GM18868 (cell line): ENCODE data around the gene ACVRL1.

Experiments
- ATAC-seq: cut with Tn5 transposase; IDR thresholded peaks from one replicate; pipeline ENCODE4 v1.9.1; 2021; ENCODE audit warnings: mild to moderate bottlenecking, moderate library complexity; ENCODE audit not compliant: unreplicated experiment

Gene ACVRL1

DNA sequence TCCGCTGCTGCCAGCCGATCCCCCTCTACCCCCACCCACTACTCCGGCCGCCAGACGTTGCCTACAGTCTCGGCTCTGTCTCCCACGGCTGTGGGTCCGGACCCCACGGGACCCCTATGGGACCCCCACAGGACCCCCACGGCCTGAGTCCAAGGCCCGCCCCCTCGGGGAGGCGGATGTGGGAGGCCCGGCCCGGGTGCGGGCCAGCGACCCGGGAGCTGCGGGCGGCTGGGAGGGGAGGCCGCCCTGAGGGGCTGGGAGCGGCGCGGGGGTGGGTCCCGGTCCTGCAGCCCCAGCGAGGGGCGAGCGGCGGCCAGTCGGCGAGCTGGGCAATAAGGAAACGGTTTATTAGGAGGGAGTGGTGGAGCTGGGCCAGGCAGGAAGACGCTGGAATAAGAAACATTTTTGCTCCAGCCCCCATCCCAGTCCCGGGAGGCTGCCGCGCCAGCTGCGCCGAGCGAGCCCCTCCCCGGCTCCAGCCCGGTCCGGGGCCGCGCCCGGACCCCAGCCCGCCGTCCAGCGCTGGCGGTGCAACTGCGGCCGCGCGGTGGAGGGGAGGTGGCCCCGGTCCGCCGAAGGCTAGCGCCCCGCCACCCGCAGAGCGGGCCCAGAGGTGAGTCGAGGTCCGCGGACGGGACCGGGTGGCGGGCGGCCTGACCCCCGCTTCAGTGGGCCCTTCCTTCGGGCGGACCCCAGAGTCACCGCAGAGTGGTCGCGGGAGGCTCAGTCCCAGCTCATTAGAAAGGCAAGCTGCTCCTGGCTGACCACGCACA, at the start of gene ACVRL1:
Gene ACVRL1 (plus strand): TSS at position 422 of the 773 bp plus-strand sequence. CDS start 4,971 bp downstream, outside the sequence.
- ATAC-seq = no peak

- ATAC-seq = no peak
Measured at GRCh38 chr12:51860986-51861385, 46.3 kb upstream of the ACVRL1 start.

GRCh38 chr12:51862947-51863346, 44.4 kb upstream of the ACVRL1 start:
- no peak for ATAC-seq

- no peak for ATAC-seq
Measured at GRCh38 chr12:51863363-51863932, 43.9 kb upstream of the ACVRL1 start.

DNA sequence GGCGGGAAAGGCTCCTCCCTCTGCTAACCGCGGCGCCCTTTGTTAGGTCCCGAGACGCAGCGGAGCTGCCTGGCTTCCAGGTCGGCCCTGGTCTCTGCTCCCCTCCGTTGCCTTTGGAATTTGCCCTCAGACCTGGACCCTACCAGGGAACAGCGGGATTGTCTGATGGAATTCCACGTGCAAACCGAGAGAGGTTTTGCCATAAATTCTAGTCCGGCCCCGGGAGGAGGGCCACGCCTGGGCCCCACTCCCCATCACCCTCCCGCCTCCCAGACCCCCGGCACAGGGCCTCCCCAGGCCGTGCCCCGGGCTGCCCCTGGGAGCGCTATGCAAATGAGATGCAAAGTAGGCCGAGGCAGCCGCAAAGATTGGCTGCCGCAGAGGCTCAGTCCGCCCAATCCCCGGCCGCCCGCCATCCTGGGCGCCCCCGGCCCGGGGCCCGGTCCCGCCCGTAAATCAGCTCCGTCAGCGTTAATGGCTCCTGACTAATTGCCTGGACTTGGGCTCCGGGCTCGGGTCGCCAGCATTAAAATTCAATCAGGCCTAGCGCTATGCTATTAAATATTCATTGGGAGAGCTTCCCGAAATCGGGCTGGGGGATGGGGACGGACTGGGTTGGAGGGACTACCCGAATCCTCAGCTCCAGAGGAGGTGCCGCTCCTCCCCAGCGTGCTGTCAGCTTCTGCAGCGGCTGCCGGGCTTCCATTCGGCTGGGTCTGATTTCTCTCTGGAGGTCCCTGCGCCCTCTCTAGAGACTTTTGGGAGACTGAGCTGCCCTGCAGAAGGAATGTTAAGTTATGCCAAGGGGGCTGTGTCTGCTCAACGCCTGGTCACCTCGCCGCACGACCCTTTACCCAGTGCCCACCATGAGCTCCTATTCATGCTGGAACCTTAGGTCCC, 43.1 kb upstream of the ACVRL1 start:
- no peak for ATAC-seq

- ATAC-seq = no peak
Measured at GRCh38 chr12:51864833-51865670, 42.3 kb upstream of the ACVRL1 start.

GRCh38 chr12:51865757-51866270, 41.5 kb upstream of the ACVRL1 start:
- ATAC-seq = no peak

GRCh38 chr12:51866324-51866723, 41.0 kb upstream of the ACVRL1 start:
- no peak for ATAC-seq

DNA sequence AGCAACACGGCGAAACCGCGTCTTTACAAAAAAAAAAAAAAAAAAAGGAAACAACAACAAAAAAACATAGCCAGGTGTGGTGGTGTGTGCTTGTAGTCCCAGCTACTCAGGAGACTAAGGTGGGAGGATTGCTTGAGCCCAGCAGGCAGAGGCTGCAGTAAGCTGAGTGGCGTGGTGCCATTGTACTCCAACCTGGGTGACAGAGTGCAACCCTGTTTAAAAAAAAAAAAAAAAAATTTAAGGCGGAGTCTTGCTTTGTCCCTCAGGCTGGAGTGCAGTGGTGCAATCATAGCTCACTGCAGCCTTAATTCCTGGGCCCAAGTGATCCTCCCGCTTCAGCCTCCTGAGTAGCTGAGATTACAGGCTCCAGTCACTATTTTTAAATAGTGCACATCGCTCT, 40.5 kb upstream of the ACVRL1 start:
- ATAC-seq = no peak

- no peak for ATAC-seq
Measured at GRCh38 chr12:51867371-51867770, 39.9 kb upstream of the ACVRL1 start.

DNA sequence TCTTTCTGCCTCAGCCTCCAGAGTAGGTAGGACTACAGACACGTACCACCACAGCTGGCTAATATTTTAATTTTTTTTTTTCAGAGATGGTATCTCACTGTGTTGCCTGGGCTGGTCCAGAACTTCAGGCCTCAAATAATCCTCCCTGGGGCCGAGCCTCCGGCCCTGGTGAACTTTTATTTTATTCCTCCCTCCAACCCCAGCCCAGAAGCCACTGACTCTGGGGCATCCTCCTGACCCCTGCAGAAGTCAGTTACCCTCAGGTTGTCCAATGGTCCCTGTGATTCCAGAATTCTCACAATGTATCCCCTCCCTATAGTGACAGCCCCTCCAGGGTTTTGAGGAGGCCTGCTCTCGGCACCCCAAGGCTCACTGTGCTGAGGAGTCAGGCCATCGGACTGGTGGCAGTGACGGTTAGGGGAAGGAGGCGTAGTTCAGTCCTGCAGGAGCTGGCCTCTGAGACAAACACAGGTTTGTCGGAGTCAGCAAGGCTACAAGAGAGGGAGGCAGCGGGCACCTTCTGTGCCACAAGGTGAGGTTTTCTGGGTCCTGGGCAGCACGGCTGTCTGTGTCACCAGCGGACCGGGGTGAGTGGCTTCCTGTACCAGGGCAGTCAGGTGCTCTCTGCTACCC, 39.4 kb upstream of the ACVRL1 start:
- ATAC-seq = no peak

GRCh38 chr12:51868821-51869495, 38.3 kb upstream of the ACVRL1 start:
- ATAC-seq = no peak

DNA sequence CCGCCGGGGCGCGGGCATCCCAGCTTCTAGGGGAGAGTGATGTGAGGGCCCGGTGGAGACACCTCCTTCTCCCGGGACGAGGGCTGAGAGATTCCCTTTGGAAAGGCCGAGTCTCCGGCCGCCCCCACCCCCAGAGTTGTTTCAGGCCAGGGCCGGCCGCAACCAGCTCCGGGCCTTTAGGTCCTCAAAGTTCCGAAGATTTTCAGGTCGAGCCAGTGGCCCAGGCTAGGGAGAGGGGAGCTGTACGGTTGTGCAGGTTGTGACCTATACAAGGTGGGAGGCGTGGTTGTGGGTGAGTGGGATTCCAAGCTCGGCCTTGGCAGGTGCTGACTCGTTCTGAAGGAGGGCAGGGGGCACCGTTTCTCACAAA, 37.8 kb upstream of the ACVRL1 start:
- no peak for ATAC-seq

DNA sequence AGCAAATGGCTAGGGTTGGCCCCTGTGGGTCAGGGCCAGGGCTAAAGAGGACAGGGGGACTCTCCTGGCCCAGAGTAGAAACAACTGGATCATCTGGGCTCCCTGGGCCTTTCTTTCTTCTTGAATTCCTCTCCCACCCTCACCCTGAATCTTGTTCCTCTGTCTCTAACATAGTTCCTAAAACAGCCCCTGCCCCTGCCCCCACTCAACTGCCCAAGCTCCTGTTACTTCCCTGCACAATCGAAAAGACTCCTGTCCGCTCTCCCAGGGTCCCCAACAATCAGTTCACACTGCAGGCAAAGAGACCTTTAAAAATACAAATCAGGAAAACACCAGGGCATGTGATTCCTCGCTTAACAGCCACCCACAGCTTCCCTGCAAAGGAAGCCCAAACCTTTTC, 37.4 kb upstream of the ACVRL1 start:
- ATAC-seq = no peak

DNA sequence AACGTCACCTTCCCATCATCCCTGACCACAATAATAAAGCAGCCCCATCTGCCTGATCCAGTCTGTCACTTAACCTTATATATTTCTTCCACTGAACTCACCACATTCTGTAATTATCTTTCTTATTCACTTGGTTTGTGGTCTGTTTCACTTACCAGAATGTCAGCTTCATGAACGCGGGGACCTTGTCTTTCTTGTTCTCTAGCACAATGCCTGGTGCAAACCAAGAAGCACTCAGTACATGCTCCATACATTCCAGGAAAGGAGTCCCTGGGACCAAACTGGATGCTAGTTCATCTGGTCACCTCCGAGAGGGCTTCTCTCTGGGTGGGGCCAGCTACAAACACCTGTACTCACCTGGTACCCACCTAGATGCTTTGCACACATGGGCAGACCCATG, 36.8 kb upstream of the ACVRL1 start:
- ATAC-seq = no peak

DNA sequence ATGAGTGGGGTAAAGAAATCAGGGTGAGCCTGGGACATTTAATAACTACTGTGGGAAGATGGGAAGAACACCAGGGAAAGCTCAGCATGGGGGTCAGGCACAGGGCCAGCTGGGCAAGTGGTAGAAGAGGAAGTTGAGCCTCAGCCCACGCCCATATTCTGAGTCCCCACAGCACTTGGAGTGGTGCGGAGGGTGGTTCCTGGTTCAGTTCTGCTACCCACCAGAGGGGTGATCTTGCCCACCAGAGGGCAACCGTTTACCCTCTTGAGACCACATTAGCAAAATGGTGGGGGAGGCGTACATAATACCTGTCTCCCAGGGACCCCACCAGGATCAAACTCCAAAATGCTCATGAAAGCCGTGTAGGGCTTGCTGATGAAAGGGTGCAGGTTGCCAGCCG, 36.2 kb upstream of the ACVRL1 start:
- no peak for ATAC-seq

DNA sequence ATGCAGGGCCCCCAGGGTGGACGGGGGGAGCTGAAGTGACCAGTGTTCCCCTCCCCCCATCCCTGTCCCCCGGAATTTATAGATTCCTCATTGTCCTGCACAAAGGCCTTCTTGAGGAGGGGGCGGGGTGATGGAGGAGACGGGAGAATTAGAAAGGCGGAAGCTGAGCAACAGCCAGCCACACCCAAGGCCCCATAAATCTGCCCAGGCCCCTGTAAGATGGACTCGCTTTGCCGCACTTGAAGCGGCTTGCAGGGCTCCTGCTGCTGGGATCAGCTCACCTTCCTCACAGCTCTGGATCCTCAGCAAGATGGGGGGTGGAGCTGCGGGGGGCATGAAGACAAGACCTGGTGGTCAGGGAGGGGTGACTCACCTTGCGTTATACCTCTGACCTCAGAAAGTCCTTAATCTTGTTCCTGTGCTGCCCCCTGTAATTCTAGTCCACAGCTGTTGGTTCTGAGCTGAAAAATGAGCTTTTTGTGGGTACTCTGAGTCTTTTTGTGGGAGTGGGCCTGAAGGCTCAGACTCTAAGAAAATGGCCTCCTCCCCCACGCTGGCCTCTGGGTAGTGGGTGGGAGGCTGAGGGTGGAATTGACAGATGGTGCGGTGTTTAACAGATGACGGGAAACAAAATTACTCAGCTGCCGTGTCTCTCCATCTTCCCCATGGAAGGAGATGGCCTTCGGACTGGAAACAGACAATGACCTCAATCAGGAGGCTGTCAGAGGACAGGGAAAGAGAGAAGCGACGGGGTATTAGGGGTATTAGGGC, 35.2 kb upstream of the ACVRL1 start:
- ATAC-seq = no peak

DNA sequence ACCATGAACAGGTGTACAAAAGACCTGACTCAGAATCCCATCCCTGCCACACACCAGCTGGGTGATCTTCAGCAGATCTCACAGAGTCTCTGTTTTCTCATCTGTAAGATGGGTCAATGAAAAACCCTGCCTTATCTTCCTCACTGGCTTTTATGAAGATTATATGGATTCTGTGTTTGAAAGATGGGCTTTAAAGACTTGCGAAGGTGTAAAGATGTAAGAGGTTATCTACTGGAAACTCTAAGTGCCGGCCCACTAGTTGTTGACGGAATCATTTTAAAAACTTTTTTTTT, 34.7 kb upstream of the ACVRL1 start:
- ATAC-seq = no peak
